ENCODE data around the gene SDHAF2.

The SDHAF2 gene

DNA sequence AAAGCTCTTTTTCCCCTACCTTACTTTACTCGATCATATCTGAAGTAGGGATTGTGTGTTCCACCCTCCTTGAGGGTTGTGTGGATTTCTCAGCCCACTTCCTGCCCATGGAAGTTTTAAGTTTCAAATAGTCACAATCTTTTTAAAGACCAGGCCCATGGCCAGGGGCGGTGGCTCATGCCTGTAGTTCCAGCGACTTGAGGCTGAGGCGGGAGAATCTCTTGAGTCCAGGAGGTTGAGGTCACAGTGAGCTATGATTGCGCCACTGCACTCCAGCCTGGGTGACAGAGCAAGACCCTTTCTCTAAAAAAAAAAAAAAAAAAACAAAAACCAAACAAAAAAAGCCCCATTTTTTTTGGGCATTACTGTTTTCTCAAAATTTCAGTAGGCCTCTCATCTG lies 42.4 kb downstream of the SDHAF2 start:
- TF ChIP-seq, protein P1, sequence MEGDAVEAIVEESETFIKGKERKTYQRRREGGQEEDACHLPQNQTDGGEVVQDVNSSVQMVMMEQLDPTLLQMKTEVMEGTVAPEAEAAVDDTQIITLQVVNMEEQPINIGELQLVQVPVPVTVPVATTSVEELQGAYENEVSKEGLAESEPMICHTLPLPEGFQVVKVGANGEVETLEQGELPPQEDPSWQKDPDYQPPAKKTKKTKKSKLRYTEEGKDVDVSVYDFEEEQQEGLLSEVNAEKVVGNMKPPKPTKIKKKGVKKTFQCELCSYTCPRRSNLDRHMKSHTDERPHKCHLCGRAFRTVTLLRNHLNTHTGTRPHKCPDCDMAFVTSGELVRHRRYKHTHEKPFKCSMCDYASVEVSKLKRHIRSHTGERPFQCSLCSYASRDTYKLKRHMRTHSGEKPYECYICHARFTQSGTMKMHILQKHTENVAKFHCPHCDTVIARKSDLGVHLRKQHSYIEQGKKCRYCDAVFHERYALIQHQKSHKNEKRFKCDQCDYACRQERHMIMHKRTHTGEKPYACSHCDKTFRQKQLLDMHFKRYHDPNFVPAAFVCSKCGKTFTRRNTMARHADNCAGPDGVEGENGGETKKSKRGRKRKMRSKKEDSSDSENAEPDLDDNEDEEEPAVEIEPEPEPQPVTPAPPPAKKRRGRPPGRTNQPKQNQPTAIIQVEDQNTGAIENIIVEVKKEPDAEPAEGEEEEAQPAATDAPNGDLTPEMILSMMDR (IDR thresholded peaks at IDR 0.05; ENCODE audit: low read depth, low read length), result no peak
- DNase-seq (ENCODE audit: low read depth, low spot score), result no peak
- in situ Hi-C loops (cut with HindIII; ENCODE audit: low sequenced_read_pairs), result no loop called here
- no peak overlapping the region for H3K4me3 ChIP-seq (ENCODE audit: low read depth, low read length)

DNA sequence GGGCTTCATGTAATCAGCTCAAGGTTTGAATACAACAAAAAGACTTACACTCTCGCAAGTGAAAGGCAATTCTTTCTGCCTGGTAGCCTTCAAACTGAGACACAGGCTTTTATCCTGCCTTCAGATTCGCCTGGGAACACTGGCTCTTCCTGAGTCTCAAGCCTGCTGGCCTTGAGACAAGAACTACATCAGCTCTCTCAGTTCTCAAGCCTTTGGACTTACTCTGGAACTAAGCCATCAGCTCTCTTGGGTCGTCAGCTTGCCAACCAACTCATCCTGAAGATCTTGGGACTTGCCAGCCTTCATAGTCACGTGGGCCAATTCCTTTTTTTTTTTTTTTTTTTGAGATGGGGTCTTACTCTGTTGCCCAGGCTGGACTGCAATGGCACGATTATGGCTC lies 42.9 kb downstream of the SDHAF2 start:
- TF ChIP-seq, protein P1 (IDR thresholded peaks at IDR 0.05; ENCODE audit: low read depth, low read length), result no peak
- peak; percentile 38 for DNase-seq (ENCODE audit: low read depth, low spot score)
- H3K4me3 ChIP-seq (ENCODE audit: low read depth, low read length), result no peak overlapping the region
- in situ Hi-C loops (cut with HindIII; ENCODE audit: low sequenced_read_pairs), result no loop called here

DNA sequence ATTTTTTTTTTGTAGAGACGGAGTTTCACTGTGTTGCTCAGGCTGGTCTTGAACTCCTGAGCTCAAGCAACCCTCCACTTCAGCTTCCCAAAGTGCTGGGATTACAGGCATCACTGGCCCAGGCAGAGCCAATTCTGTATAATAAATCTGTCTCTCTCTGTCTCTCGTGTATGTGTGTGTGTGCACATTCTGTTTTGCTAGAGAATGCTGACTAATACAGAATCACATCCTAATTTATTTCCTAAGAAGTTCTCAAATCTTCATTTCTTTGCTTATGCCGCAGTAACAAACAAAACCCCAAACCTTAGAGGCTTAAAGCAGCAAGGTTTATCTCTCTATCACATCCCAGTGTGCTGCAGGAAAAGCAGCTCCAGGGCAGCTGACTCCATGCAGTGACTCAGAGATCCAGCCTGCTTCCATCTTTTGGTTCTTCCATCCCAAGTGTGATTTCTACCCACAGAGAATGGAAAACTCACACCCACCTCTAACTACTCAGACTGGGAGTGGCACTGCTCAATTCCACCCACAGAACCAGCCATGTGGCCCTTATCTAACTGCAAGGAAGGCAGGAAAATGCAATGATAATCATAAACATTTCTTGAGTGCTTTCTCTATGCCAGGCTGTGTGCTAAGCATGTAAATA lies 43.6 kb downstream of the SDHAF2 start:
- no peak for DNase-seq (ENCODE audit: low read depth, low spot score)

DNA sequence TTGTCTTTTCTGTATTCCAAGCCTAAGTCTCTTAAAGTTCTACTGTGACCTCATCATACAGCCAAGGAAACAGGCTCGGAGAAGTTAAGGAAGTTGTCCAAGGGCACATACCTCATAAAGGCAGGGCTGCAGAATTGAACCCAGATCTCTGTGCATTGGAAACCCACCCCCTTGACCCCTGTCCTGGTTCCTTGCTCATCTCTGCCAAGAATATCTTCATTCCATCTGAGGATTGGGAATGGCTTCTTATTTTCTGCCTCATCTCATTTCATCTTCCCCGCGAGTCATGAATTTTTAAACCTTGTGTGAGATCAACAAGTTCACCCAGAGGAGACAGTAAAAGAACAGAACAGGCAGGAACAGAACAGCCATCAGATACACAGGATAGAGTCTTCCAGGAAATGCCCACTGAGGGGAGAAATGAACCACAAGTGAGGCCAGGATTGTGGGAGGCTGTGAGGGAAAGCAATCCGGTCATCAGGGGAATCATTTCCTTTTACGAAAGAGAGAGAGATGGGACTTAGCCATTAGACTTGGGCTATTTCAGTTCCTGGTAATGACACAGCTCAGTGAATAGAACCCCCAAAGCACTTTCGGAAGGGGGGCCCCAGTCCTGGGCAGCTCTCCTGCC lies 44.2 kb downstream of the SDHAF2 start:
- DNase-seq (ENCODE audit: low read depth, low spot score), result no peak
- in situ Hi-C loops (cut with HindIII; ENCODE audit: low sequenced_read_pairs), result no loop called here
- TF ChIP-seq, protein P1 (IDR thresholded peaks at IDR 0.05; ENCODE audit: low read depth, low read length), result no peak
- H3K4me3 ChIP-seq (ENCODE audit: low read depth, low read length), result no peak overlapping the region

More for the DNA sequence above, 43.6 kb downstream of the SDHAF2 start:
- in situ Hi-C loops (cut with HindIII; ENCODE audit: low sequenced_read_pairs), result no loop called here
- TF ChIP-seq, protein P1 (IDR thresholded peaks at IDR 0.05; ENCODE audit: low read depth, low read length), result no peak
- H3K4me3 ChIP-seq (ENCODE audit: low read depth, low read length), result no peak overlapping the region

DNA sequence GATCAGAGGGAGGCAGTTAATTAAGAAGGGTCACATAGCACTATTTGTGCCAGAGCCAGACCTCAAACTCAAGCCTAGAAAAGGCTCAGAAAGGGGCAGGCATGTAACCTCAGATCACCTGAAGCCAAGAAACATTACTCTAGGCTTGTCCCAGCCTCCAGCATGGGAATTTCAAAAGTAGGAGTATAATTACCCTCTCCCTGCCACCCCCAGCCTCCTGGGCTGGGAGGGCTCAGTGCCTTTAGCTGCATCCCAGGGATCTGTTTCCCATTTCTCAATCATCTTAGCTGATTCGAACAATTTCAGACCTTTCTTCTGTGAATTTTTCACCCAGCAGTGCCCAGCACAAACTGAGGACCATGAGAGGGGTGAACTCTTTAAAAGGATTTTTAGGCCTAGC lies 45.5 kb downstream of the SDHAF2 start:
- no peak for DNase-seq (ENCODE audit: low read depth, low spot score)
- TF ChIP-seq, protein P1 (IDR thresholded peaks at IDR 0.05; ENCODE audit: low read depth, low read length), result no peak
- in situ Hi-C loops (cut with HindIII; ENCODE audit: low sequenced_read_pairs), result no loop called here
- no peak overlapping the region for H3K4me3 ChIP-seq (ENCODE audit: low read depth, low read length)

DNA sequence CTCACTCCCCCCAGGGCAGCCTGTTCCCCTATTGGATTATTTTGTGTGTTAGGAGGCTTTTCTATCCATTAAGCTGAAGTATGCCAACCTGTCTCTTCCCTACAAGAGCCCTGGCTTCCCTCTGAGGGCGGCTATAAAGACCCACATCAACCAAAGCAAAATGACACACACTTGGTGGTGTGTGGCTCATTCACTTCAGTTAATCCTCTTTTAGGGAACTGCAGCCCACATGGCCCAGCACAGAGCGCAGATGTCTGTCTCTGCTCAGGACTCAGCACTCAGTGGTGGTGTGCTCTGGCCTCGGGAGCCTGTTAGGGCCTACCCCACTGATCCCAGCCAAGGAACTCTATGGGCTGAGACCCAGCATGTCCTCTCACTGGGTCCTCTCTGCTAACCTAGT lies 46.4 kb downstream of the SDHAF2 start:
- TF ChIP-seq, protein P1 (IDR thresholded peaks at IDR 0.05; ENCODE audit: low read depth, low read length), result no peak
- no peak overlapping the region for H3K4me3 ChIP-seq (ENCODE audit: low read depth, low read length)
- in situ Hi-C loops (cut with HindIII; ENCODE audit: low sequenced_read_pairs), result no loop called here
- no peak for DNase-seq (ENCODE audit: low read depth, low spot score)

Data from astrocyte of the spinal cord (primary cell).